NB4 (cell line): ENCODE results near the gene KLK8.

ENCODE experiments used
- CTCF ChIP-seq: IDR thresholded peaks from one replicate; pipeline ENCODE4 v1.5.1; 2012; ENCODE audit warnings: low read depth, low read length
- MYC ChIP-seq: IDR thresholded peaks from 2 replicates; pipeline ENCODE4 v1.6.1; 2011; ENCODE audit warnings: low read depth, low read length
- POLR2A ChIP-seq: IDR thresholded peaks from 2 replicates; pipeline ENCODE4 v1.6.1; 2011; ENCODE audit warnings: mild to moderate bottlenecking; ENCODE audit not compliant: insufficient read length; ENCODE audit errors: extremely low read depth

- TF ChIP-seq CTCF (no peak), POLR2A (no peak), MYC (no peak)
Measured at GRCh38 chr19:50978772-50979390, 22.5 kb downstream of the KLK8 start.
